HG03469 (cell line): Measurements from ENCODE around the gene ARID1B.

Experiments used
- ATAC-seq: cut with Tn5 transposase; IDR thresholded peaks from one replicate; pipeline ENCODE4 v1.9.1; 2021; ENCODE audit warnings: mild to moderate bottlenecking, moderate library complexity, moderate number of reproducible peaks; ENCODE audit not compliant: unreplicated experiment

Gene ARID1B

GRCh38 chr6:157116426-157116825 lies 339.2 kb downstream of the ARID1B start:
- no peak for ATAC-seq

GRCh38 chr6:157117431-157118095 lies 340.4 kb downstream of the ARID1B start:
- ATAC-seq: no peak

DNA sequence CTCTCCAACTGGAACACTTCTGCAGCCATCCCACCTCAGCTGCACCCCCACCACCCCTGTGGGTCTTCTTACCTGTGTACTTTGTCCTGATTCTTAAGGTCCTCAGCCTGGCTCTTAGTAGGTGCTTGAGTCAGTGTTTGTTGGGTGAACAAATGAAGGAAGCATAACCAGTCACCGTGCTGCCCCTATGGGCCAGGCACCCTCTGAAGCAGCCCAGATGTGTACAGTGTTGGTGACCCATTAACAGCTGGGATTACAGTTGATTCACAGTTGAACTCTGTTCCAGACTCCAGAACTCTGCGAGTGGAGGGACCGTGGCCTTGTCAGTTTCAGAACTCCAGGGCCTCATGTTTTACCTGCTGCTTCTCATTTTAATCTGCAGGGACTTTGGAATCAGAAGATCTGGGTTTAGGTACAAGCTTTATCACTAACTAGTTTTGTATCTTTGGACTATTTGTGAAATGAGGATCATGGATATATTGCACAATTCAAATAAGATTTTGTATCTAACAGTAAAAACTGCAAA lies 342.4 kb downstream of the ARID1B start:
- ATAC-seq: no peak

GRCh38 chr6:157120534-157121232 lies 343.5 kb downstream of the ARID1B start:
- ATAC-seq: no peak

DNA sequence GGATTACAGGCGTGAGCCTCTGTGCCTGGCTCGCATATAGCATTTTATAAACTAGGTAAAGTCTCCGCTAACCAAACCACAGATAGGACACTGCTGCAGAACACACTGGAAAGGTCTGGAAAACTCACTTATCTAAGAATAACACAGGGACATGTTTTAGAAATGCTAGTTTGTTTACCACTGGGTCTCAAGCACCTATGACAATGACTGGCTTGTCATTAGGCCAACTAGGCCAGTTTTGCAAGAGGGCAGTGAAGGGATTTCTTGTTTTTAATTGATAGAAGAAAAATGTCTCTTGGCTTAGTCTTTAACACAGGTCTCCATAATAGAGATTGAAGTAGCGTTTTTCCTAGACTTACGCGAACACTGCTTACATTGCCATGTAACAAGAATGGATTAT lies 344.7 kb downstream of the ARID1B start:
- no peak for ATAC-seq

GRCh38 chr6:157123234-157123633 lies 346.1 kb downstream of the ARID1B start:
- ATAC-seq: no peak

GRCh38 chr6:157124485-157125254 lies 347.5 kb downstream of the ARID1B start:
- ATAC-seq: no peak

DNA sequence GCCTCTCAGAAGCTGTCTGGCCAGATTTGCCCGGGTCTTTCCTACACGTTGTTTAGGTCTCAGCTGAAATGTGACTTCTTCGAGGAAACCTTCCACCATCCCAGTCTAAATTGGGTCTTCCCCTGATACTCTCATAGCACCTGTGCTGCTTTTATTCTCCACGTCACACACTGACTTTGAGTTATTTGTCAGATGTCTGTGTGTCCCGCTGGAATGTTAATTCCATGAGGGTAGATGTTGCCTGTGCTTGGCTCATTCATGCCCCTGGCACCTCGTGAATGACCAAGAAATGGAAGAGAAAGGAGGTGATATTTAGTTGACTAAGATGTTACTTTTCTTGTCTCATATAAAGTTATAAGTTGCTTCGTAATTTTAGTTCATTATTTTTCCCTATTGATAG lies 348.4 kb downstream of the ARID1B start:
- no peak for ATAC-seq

- ATAC-seq: no peak
Observed at GRCh38 chr6:157126183-157127098, 349.3 kb downstream of the ARID1B start.

GRCh38 chr6:157128235-157128775 lies 351.1 kb downstream of the ARID1B start:
- ATAC-seq: no peak

DNA sequence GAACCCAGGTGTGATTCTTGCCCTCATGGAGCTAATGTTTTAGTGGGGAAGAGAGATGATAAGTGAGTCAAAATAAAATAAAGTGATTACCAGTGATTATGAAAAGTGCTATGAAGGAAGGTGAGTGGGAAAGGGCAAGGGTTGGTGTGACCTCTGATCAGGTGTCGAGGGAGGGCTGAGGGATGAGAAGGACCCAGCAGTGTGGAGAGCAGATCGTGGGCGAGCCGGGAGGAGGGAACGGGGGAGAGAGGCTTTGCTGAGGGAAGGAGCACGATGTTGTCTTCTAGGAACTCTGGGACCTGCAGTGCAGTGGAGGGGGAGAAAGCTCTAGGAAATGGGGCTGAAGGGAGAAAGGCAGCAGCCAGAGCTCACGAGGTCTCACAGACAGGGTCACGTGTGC lies 354.1 kb downstream of the ARID1B start:
- ATAC-seq: no peak

- no peak for ATAC-seq
Observed at GRCh38 chr6:157133856-157134255, 356.7 kb downstream of the ARID1B start.

- ATAC-seq: no peak
Observed at GRCh38 chr6:157134402-157135047, 357.3 kb downstream of the ARID1B start.

- no peak for ATAC-seq
Observed at GRCh38 chr6:157135691-157136090, 358.5 kb downstream of the ARID1B start.

DNA sequence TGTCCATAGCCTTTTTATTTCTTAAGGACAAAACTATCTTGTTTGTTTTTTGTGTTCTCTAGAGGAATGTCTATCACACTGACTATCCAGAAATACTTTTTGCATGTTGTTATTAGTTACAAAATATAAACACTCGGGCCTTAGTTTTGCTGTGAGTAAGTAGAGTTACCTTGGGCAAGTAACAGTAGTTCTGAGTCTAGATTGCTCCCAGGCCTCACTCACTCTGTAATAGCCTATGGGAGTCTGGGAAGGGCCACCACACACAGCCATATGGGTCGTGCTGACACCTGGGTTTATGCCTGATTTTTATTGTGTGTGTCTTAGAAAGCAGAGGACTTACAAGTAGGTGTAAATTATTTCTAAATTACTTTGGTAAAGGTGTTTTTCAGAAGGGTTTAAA lies 360.3 kb downstream of the ARID1B start:
- ATAC-seq: no peak

DNA sequence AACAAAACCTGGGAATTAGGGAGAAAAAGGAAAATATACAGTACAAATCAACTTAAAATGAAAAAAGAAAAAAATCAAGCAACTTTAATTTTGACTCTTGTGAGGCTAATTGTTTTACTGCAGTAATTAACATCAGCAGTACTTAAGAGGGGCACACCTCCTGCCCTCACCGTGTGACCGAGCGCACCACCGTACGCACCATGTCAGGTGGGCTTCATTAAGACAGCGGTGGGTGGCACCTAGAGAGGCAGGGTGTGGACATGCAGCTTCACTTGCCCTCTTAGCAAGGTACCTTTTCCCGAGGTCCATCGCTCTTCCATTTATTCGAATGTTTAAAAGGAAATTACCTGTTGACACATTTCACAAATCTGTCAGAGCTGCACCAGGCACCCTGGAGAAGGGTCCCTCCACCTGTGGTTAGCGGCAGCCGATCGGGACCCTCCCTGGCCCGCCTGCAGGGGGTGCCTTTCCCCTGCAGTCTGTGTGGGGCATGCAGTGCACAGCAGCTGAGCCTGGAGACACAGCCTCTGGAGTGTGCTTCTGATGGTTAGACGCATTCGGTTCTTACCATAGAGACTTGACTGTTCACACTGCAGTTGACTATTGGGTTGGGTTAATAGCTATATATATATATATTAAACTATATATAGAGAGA lies 362.0 kb downstream of the ARID1B start:
- ATAC-seq: no peak

- ATAC-seq: no peak
Observed at GRCh38 chr6:157143171-157143889, 366.2 kb downstream of the ARID1B start.

- no peak for ATAC-seq
Observed at GRCh38 chr6:157143890-157144798, 367.0 kb downstream of the ARID1B start.
